Activated CD8-positive, alpha-beta memory T cell treated with anti-CD3 and anti-CD28 coated beads, Interleukin-2, amount 50 U/mL, for 1 hour (primary cell): ENCODE results near the gene ZNF428.
A peak's percentile ranks its signal among the peaks of the same experiment; 100 is the strongest.
"Not testable (repeated sequence)": the region's sequence is repeated elsewhere in the genome, so short reads cannot be mapped to it uniquely, and the experiment has no call there.

Experiments
- DNase-seq: peaks from one replicate; pipeline ENCODE4 v3.0.0-alpha.2; 2020; ENCODE audit errors: extremely low read depth

Gene ZNF428

DNA sequence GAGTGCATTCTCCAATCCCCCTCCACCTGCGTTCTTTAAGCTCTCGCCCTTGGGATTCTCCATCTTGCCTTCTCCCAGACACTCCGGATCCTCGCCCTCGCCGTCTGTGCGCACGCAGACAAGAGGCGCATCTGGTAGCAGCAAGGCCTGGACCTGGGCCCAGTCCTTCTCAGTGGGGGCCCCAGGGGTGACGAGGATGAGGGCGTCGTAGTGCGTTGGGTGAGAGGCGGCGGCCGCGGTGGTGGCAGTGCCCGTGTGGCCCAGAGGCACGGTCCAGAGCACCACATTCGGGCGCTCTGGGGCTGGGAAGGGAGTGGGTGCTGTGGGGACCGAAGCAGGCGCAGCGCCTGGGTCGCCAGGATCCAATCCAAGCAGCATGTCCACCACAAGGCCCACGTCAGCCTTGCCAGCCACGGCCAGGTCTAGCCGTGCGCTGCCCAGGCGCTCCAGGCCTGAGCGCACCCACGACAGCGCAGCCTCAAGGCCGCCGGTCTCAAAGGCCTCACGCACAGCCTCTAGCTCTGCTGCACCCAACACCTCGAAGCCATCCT lies 26.6 kb downstream of the ZNF428 start:
- DNase-seq: no peak

DNA sequence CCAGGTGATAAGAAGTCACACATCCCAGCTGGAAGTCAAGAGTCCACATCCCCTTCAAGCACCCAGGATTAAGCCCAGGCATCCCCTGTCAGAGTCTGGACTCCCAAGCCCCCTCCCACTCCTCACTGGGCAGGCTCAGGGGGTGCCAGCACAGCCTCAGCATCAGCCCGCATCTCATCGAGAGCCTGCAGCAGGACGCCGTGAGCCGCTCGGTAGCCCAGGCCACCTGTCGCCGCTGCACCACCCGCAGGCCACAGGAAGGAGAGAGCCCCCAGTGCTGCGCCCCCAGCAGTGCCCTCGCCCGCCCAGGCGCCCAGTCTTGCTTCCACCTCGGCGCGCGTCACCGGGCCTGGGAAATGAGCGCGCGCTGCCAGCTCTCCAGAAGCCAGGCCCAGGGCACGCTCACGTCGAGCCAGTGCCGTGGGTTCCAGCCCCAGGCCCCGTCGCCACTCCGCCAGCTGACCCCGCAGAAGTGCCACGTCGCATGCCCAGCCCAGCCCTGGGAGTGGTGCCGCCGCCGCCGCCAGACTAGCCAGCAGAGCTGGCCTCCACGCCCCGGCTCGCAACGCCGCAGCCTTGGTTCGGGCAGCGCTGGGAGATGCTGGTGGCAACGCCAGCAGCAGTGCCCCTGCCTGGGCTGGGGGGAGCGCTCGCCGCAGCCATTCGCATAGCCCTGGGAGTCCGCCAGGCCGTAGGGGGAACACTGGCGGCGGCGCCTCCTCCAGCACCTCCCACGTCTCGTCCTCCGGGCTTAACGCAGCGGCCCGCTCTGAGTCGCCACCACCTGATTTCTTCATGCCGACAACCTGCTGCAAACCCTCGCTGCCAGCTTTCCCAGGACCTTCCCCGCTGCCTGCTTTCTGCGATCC lies 27.3 kb downstream of the ZNF428 start:
- DNase-seq: no peak

DNA sequence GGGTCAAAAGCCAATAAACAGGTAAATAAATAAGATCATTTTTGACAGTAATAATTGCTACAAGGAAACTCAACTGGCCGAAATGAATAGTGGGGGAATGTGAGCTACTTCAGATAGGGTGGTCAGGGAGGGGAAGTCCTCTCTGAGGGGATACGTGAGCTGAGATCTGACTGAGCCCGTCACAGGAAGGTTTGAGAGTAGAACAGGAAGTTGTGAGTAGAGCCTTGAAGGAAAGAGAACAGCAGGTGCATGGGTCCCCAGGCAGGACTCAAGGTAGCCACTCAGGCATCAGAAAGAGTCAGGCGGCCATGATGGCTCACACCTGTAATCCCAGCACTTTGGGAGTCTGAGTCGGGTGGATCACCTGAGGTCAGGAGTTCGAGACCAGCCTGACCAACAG lies 29.8 kb downstream of the ZNF428 start:
- no peak for DNase-seq

DNA sequence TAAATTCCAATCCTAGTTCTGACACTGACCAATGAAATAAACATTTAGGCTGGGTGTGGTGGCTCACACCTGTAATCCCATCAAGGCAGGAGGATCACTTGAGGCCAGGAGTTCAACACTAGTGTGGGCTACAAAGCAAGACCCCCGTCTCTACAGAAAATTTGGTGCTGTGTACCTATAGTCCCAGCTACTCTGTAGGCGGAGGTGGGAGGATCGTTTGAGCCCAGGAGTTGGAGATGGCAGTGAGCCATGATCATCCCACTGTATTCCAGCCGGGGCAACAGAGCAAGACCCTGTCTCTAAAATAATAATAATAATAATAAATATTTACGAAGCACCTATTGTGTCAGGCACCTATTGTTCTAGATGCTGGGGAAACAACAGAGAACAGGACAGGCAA lies 30.2 kb downstream of the ZNF428 start:
- no peak for DNase-seq

DNA sequence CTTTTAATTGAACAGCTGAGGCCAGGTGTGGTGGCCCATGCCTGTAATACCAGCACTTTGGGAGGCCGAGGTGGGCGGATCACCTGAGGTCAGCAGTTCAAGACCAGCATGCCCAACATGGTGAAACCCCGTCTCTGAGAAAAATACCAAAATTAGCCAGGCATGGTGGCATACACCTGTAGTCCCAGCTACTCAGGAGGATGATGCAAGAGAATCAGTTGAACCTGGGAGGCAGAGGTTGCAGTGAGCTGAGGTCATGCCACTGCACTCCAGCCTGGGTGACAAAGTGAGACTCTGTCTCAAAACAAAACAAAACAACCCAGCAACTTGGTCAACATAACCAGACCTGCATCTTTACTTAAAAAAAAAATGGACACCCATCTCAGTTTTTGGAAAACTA lies 32.4 kb downstream of the ZNF428 start:
- not testable (repeated sequence) for DNase-seq

DNA sequence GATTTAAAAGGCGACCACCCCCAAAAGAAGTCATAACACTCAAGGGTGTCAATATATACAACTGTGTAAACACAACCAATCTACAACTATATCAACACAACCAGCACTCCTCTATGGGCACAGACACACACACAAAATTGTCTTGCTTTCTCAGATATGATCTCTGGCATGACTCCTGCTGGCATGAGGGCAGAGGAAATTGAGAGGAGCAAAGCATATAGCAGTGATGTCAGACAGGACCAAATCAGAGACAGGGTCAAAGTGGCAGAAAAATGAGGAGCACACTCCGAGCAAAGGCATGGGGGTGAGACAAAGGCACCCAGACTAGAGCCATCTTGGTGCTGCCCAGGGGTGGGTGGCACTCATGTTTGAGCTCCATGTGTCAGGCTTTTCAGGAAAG lies 33.1 kb downstream of the ZNF428 start:
- no peak for DNase-seq

DNA sequence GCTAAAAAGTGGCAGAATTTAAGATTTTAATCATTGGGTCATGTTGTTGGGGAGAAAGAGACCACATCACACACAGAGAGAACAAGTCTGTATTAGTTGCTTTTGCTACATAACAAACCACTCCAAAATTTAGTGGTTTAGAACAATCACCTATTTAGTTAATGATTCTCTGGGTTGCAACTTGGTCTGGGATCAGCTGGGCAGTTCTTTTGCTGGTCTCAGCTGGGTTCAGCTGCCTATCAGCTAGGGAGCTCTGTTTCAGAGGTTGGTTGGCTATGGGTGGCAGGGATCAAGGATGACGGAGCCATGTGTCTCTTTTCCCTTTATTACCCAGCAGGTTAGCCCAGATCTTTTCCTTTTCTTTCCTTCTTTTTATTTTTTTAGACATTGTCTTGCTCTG lies 34.9 kb downstream of the ZNF428 start:
- no peak for DNase-seq

DNA sequence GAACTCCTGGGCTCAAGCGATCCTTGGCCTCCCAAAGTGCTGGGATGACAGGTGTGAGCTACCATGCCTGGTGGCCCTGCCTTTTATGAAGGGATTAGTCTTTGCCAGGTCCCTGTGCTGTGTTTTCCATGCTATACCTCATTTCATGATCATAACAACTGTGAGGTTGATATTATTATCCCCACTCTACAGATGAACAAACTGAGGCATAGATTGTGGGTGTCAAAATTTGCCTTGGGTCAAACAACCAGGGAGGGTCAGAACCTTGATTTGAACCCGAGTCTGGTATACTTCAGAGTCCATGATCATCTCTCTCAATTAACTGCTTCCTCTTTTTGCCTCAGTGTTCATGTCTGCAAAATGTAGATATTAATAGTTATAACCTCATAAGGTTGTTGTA lies 36.9 kb downstream of the ZNF428 start:
- no peak for DNase-seq

DNA sequence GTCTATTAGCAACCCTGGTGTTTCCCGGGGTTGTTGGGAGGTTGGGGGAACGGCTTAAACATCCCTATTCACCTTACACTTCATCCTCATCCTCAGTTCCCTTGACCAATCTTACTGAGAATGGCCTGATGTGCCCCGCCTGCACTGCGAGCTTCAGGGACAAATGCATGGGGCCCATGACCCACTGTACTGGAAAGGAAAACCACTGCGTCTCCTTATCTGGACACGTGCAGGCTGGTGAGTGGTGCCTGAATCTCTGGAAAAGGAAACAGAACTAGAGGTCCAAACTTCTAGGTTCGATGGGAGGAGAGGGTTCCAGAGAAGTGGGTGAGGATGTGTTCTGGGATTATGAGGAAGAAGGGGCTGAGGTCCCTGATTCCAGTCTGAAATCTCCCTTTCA lies 38.0 kb downstream of the ZNF428 start:
- no peak for DNase-seq

DNA sequence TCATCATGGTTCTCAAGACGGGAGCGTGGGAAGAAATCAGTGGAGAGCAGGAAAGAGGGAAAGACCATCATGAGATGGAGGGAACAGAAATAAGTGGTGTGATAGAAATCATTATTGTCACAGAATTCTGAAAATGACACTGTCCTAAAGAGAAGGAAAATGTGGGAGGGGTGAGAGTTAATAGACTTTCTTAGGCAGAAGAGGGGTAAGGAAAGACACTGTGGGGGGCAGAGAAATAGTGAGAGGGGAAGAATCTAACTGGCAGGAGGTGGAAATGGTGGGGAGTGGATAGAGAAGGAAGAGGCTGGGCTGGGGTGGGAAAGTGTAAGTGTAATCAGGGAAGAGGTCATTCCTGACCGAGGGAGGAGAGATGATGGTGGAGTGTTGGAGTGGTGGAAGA lies 40.6 kb downstream of the ZNF428 start:
- DNase-seq: no peak

DNA sequence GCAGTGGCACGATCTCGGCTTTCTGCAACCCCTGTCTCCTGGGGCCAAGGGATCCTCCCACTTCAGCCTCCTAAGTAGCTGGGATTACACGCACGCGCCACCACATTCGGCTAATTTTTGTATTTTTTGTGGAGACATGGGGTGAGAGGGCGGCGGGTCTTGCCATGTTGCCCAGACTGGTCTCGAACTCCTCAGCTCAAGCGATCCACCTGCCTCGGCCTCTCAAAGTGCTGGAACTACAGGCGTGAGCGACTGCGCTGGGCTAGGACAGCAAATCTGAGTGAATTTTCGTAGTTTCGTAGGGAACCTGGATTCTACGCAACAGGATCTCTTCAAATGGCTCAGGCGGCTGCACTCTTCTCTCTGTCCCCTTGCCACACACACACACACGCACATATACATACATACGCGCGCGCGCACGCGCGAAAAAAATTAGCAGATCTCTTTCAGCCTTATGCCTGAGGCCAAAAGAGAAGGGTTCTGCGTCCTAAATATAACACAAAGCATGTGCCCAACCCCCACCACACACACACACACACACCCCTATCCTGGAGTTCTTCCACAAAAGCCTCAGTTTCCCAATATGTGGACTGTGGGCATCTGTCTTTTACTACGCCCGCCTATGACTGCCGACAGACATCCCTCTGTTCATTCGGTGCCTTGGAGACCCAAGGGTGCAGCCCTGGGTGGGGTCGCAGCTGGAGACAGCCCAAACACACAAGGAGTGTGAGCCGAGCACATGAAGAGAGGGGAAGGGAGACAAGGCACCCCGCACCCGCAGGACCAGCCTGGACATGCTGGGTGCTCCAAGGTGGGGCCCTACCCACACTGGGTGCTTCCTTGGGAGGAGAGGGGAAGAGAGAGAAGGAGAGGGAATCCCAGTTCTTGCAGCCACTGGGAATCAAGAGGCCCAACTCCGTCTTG lies 43.2 kb downstream of the ZNF428 start:
- no peak for DNase-seq

DNA sequence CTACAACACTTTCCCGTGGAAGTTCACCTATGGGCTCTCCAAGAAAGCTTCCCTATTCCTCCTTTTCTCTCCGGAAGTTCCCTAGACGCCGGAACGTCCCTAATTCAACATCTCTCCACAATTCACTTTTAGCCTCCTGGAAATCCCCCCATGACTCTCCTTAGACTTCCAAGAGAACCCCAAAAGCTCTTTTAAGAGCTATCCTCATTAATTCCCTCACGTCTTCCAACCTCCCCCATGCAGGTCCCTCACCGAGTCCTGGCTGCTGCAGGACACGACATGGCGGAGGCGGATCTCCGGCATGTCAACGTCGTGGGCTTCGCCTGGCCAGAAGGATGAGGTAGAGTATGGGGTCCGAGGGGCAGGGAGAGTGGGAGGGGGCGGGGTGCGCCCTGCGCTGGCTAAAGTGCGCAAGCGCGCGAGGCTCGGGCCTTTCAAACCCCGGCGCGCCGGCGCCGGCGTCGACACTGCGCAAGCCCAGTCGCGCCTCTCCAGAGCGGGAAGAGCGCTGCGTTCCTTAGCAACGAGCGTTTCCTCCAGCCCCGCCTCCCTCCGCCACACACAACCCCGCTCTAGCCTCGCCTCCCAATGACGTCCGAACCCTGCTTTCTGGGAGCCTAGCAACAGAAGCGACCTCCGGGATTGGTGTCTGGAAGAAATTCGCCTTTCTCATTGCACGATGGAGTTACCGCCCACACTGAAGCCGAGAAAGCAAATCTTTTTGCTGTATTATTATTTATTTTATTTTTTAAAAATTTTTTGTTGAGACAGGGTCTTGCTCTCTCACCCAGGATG lies 44.1 kb downstream of the ZNF428 start, which contains the start of the genes PINLYP and XRCC1:
Gene PINLYP, plus strand, starts transcription at position 646 of the 795 bp plus-strand sequence. CDS start 1,391 bp downstream, outside the sequence.
Gene XRCC1, minus strand, starts transcription at position 372 of the 795 bp plus-strand sequence. Its CDS starts 69 bp downstream, at position 303.
- peak; percentile 91 for DNase-seq

DNA sequence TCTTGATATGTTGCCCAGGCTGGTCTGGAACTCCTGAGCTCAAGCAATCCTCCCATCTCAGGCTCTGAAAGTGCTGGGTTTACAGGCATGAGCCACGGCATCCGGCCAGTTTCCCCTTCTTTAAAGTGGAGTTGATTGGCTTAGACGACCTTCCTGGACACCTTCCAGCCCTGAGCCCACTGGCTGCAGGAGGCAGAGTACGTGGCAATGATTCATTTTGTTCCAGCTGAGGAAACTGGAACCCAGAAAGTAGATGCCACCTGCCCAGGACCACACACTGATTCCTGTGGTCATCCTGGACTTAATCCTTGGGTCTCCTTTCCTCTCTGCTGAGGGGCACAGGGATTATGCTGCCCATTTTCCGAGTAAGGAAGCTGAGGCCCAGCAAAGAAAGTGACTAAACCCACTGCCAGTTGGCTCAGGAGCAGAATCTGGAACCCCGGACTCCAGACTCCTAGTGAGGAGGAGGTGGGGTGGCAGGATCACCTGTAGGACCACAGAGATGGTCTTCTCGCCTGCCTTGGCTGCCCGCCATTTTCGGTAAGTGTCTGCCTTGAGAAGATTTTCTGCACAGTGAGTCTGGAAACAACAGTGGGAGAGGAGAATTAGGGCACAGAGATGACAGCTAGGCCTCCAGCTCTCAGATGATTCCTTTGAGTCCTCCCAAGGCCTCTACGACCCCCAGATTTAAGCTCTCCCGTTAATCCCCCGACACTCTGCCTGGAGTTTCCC lies 44.8 kb downstream of the ZNF428 start:
- no peak for DNase-seq

DNA sequence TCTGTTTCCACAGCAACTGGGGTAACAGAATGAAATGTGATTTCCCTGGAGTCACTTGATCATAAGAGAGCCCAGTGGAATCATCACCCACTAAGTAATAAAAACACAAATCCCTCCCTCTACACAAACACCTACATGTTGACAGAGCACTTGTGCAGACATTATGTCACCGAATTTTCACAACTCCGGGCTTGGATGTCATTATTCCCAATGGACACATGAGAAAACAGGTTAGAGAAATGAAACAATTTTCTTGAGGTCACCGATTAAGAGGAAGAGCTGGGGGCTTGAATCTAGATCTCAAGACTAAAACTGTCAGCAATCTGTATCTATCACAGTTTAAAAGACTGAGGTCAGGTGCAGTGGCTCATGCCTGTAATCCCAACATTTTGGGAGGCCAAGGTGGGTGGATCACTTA lies 47.2 kb downstream of the ZNF428 start:
- no peak for DNase-seq

DNA sequence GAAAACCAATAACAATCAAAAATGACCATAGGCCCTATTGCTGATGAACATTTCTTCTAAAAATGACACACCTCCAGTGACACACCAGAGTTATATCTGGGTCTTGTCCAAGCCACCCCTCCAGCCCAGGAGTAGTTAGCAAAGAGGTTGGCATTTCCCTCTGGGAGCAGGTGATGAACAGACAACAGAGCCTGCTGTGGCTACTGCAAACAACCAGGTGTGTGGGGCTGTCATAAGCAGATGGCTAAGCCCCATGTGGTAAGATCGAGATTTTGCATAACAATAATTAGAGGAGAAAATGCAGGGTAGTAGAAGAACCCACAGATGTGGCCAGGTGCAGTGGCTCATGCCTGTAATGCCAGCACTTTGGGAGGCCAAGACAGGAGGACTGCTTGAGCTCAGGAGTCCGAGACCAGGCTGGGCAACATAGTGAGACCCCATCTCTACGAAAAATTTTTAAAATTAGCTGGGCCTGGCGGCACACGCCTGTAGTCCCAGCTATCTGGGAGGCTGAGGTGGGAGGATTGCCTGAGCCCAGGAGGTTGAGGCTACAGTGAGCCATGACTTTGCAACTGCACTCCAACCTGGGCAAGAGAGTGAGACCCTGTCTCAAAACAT lies 49.1 kb downstream of the ZNF428 start:
- no peak for DNase-seq

DNA sequence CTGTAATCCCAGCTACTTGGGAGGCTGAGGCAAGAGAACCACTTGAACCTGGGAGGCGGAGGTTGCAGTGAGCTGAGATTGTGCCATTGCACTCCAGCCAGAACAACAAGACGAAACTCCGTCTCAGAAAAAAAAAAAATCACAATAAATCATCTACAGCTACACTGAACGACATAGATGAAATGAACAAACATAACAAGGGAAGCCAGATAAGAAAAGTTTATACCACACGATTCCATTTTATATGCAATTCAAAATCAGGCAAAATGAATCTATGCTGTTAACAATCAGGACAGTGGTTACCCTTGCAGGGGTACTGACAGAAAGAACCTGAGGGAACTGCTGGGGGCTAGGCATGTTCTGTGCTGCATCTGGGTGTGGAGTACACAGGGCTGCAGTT lies 49.8 kb downstream of the ZNF428 start:
- DNase-seq: no peak

DNA sequence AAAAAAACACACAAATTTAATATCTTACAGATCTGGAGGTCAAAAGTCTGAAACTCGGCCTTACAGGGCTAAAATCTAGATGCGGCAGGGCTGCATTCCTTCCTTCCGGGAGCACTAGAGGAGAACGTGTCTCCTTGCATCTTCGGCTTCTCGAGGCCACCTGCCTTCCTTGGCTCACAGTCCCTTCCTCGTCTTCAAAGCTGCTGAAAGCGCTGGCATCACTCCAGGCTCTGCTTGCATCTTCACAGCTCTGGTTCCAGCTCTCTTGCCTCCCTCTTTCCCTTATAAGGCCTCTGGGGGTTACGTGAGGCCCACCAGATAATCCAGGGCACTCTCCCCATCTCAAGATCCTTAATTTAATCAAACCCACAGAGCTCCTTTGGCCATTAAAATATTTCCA lies 54.6 kb downstream of the ZNF428 start:
- no peak for DNase-seq

DNA sequence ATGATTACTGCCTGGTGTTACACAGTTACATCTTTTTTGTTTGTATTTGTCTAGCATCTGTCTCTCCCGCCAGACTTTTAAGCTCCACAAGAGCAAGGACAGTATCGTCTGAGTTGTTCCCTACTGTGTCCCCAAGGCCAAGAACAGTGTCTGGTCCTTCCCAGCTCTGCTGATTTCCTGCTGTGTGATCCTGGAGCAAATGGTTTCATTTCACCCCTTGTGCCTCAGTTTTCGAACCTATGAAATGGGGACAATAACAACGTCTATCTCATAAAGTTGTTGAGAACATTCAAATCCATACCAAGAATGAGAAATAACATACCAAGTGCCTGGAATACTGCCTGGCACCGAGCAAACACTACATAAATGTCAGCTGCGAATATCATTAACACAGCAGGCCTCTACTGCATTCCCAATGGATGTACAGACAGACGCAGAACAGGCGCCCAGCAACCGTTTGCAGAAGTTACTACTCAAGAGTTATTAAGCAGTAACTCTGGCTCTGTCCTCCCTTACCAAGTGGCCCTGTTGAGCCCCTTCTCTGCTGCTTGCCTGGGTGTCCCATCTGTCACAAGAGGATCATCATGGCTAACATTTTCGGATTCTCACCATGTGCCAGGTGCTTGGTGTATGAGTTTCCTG lies 55.5 kb downstream of the ZNF428 start:
- DNase-seq: no peak

DNA sequence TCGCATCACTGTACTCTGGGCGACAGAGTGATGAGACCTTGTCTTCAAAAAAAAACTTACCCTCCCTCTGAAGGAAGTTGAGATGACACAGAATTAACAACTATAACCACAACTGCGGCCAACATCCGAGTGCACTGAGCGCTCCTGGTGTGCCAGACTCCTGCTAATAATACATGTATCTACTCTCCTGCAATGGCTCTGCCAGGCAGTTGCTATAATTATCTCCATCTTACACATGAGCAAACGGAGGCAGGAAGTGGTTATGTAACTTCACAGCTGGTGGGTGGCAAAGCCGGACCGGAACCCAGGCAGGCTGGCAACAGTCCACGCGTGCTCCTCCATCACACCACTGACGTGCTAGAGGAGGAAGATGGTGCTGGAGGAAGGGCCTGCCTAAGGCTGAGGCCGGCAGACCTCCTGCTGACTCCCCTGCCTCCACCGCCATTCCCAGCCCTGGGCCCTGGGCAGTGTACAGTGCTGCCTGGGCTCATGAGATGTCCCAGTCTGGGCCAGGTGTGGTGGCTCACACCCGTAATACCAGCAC lies 56.7 kb downstream of the ZNF428 start:
- DNase-seq: peak; percentile 69
